Heart left ventricle (tissue), 13 donors: Measurements from ENCODE around the gene PIM3.

Experiments used
- POLR2A ChIP-seq, 2 donors: fragments of 450-650 bp; IDR thresholded peaks; one replicate each; pipeline ENCODE4 v1.6.1; 2017; ENCODE audit warnings: antibody characterized with exemption in 2 of 2, mild to moderate bottlenecking in 2 of 2, moderate library complexity in 2 of 2
- TF ChIP-seq, protein P1 (sequence below), 12 donors: fragments of 200-600 bp; sonication (generic) in 4 of 12; IDR thresholded peaks; one replicate each; pipeline versions ENCODE4 v1.5.0 to v1.8.0; 2018 to 2022; ENCODE audit warnings: antibody characterized with exemption in 12 of 12, mild to moderate bottlenecking in 5 of 12
- donor health status: ischemic (EF 13 %, LVEDD 7.1; RV severe dilation, severe dysfunction).
- donor health status: DM: no; HTN: yes; CAD: no.
- donor health status: DM: no; HTN: no; CAD: no.
- donor health status: ischemic (EF 25% LVEDD 6.9; RV normal size, moderate dysfunction).
- donor health status: ischemic (EF 25% LVEDD 5.7; RV mildly dilated, moderate dysfunction).
- donor health status: ischemic (EF 35%, LVEDD 5.7; RV mildly dilated, moderate dysfunction).
- donor health status: nonischemic (EF 11% LVEDD 7.7; RV severe dilation, severe dysfunction).
- donor health status: DM: yes; HTN: yes; CAD: no.
- donor health status: PGD.
- donor health status: ischemic (EF 29% LVEDD 5.4; RV normal size, mild dysfunction).
- donor health status: nonischemic (EF 23%, LVEDD 6.1; RV moderate dilation, normal function).

DNA sequence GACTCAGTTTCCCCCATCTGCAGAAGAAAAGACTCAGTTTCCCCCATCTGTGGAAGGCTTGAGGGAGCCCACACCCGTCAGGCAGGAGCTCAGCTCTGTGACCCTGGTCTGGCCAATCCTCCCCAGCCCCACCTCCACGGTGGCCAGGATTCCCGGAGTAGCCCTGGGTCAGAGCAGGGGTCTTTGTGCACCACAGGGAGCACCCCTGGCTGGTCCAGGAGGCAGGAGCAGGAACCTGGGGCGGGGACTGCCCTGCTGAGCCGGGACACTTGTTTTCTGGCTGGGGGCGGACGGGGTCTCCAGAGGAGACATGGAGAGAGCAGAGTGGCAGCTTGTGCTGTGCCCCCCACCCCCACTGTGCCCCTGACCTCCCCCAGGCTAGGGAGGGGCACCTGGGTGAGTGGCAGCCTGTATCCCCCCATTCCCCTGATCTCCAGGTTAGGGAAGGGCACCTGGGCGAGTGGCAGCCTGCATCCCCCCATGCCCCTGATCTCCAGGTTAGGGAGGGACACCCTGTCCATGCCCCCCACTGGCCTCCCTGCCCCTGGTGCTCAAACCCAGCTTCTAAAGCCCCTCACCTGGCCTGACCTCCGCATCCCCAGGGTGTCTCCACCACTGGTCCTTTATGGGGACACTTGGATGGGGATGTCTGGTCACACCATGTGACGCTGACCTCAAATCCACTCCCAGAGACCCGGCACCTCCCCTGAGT is 33.2 kb downstream of the PIM3 start:
- TF ChIP-seq, protein P1, sequence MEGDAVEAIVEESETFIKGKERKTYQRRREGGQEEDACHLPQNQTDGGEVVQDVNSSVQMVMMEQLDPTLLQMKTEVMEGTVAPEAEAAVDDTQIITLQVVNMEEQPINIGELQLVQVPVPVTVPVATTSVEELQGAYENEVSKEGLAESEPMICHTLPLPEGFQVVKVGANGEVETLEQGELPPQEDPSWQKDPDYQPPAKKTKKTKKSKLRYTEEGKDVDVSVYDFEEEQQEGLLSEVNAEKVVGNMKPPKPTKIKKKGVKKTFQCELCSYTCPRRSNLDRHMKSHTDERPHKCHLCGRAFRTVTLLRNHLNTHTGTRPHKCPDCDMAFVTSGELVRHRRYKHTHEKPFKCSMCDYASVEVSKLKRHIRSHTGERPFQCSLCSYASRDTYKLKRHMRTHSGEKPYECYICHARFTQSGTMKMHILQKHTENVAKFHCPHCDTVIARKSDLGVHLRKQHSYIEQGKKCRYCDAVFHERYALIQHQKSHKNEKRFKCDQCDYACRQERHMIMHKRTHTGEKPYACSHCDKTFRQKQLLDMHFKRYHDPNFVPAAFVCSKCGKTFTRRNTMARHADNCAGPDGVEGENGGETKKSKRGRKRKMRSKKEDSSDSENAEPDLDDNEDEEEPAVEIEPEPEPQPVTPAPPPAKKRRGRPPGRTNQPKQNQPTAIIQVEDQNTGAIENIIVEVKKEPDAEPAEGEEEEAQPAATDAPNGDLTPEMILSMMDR (IDR thresholded peaks at IDR 0.05): peak in 2 of 12 donors; percentile 4 to 10
- TF ChIP-seq POLR2A (IDR thresholded peaks at IDR 0.05): no peak
